Activated CD4-positive, alpha-beta memory T cell treated with anti-CD3 and anti-CD28 coated beads for 36 hours (primary cell): Measurements from ENCODE around the gene SIK3. TPM values are rescaled to one million over a fixed set of nuclear protein-coding genes. Genes with fewer than 3 reads are reported as not detected.

ENCODE experiments used
- CTCF ChIA-PET: fragments of 350-600 bp; sonication (Branson Sonifier 250); formaldehyde crosslinking; loops from one replicate; lab custom pipeline; 2021; ENCODE audit warnings: antibody characterized with exemption, inconsistent platforms; lab: Charles Lee
- POLR2A ChIA-PET: fragments of 350-600 bp; sonication (Branson Sonifier 250); formaldehyde crosslinking; loops from one replicate; lab custom pipeline; 2021; ENCODE audit warnings: antibody characterized with exemption; lab: Charles Lee
- DNase-seq: peaks from one replicate; pipeline ENCODE4 v3.0.0-alpha.2; 2020
- H3K27ac Mint-ChIP-seq: one replicate; pipeline ENCODE4 v1.8.0; 2021; ENCODE audit warnings: mixed read lengths
- H3K27me3 Mint-ChIP-seq: one replicate; pipeline ENCODE4 v1.8.0; 2021; ENCODE audit warnings: mixed read lengths
- H3K36me3 Mint-ChIP-seq: one replicate; pipeline ENCODE4 v1.8.0; 2021; ENCODE audit warnings: mixed read lengths
- H3K4me1 Mint-ChIP-seq: one replicate; pipeline ENCODE4 v1.8.0; 2021; ENCODE audit warnings: low read depth, mixed read lengths
- H3K4me3 Mint-ChIP-seq: one replicate; pipeline ENCODE4 v1.8.0; 2021; ENCODE audit warnings: mild to moderate bottlenecking, mixed read lengths
- H3K9me3 Mint-ChIP-seq: one replicate; pipeline ENCODE4 v1.8.0; 2021; ENCODE audit warnings: mixed read lengths
- intact Hi-C: fragments of 100-400 bp; cut with micrococcal nuclease; formaldehyde crosslinking; loops from one replicate; pipeline ENCODE4 v1.15.1; 2023
- total RNA-seq, 2 experiments: library from RNA; stranded (reverse); gene quantifications; one replicate each; pipeline ENCODE4 v1.2.3, GENCODE V29; 2021

SIK3 gene
- total RNA-seq, 2 experiments from 2014 or later: 26.1 to 26.2 TPM

DNA sequence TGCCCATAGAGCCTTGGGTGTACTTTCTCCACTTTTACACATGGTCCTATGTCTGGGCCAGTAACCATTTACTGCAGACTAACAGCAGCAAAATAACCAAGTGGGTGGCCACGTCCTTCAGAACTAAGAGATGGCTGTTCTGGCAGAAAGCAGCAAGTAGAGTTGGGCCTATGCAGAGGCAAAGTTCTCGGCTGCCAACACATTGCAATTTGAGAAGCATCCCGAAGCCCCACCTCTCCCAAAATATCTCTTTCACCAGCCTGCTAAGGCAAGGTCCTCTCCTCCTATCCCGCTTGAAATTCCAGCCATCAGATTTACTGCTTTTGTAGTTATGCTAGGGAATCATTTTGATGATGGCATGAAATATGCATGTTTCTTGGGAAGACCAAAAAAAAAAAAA is 142.3 kb downstream of the SIK3 start:
- DNase-seq: no peak
- Mint-ChIP-seq H3K27ac (peak overlapping the region; percentile 21), H3K36me3 (peaks cover 15% of the 10 kb centered on the region), H3K9me3 (no peaks in the 10 kb centered on the region), H3K4me1 (peaks cover 57% of the 10 kb centered on the region), H3K27me3 (no peaks in the 10 kb centered on the region), H3K4me3 (no peak overlapping the region)
- CTCF ChIA-PET: interaction anchor here (0.9 to 1.0 kb wide), 2 partner anchors 10 to 165 kb away, joined by 3 read pairs; partner anchors contain the start of gene APOA5
- POLR2A ChIA-PET: interaction anchor here (0.6 to 1.6 kb wide), 2 partner anchors 16 to 114 kb away, joined by 3 to 4 read pairs; no protein-coding TSS in a partner anchor
- intact Hi-C loops: no loop called here

DNA sequence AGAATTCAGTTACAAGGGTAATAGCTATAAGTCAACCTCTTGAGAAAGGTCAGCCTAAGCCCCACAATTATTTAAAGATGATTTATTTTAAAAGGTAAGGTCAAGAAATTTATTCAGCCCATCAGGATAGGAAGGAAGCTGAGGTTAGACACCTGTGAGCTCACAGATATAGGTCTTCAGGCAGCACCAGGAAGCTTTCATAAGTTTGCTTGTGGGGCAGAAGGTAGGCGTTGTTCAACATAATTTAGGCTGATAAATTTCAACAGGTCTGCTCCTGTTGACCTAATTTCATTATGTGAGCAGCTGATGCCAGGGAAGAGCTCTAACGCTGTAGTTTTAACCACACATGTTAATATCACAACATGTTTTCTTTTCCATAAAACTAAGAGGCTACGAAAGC is 142.7 kb downstream of the SIK3 start:
- CTCF ChIA-PET: interaction anchor here (0.9 to 1.0 kb wide), 2 partner anchors 9 to 165 kb away, joined by 3 read pairs; partner anchors contain the start of gene APOA5
- no peaks in the 10 kb centered on the region for H3K9me3 Mint-ChIP-seq
- peaks cover 19% of the 10 kb centered on the region for H3K36me3 Mint-ChIP-seq
- intact Hi-C loops: no loop called here
- DNase-seq: no peak
- peak overlapping the region; percentile 21 for H3K27ac Mint-ChIP-seq
- H3K27me3 Mint-ChIP-seq: no peaks in the 10 kb centered on the region
- POLR2A ChIA-PET: interaction anchor here (0.6 to 1.6 kb wide), 2 partner anchors 16 to 114 kb away, joined by 3 to 4 read pairs; no protein-coding TSS in a partner anchor
- no peak overlapping the region for H3K4me3 Mint-ChIP-seq
- H3K4me1 Mint-ChIP-seq: peaks cover 54% of the 10 kb centered on the region

DNA sequence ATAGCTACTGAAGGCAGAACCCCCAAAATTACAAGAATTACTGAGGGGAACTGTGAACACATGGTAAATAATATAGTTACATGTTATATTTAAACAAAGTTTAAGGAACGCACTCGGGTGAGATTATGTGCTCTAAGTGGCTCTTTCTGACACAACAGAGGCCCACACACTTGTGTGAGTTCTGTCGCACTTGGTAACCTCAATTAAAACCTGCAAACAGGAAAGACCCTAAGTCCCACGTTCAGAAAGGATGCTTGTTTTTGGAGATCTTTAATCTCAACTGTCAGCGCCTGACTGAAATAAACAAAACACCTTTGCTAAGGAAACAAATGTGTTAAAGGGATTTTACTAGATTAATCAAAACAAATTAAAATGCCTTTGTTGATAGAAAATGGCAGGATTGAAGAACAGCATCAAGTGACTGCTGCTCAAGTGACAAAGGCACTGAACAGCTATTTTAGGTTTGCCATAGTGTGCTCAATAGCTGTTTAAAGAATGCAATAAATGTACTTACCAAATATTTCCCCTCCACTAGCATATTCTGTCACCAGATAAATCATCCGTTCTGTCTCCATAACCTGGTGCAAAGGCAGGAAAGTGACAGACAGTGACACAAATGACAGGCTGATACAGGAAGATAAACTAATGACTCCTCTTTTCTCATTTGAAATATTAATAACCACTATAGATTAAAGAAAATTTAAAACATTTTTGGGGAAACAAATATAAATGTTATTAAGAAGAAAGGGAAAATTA is 144.5 kb downstream of the SIK3 start:
- peaks cover 32% of the 10 kb centered on the region for H3K36me3 Mint-ChIP-seq
- H3K4me1 Mint-ChIP-seq: peaks cover 58% of the 10 kb centered on the region
- H3K27me3 Mint-ChIP-seq: no peaks in the 10 kb centered on the region
- H3K4me3 Mint-ChIP-seq: no peak overlapping the region
- intact Hi-C loops: no loop called here
- DNase-seq: no peak
- CTCF ChIA-PET: interaction anchor here (0.6 kb wide), 1 partner anchor 86 kb away, joined by 4 read pairs; no protein-coding TSS in a partner anchor
- POLR2A ChIA-PET: no interaction called here
- H3K27ac Mint-ChIP-seq: no peak overlapping the region
- H3K9me3 Mint-ChIP-seq: no peaks in the 10 kb centered on the region

GRCh38 chr11:116951762-116952161 is 146.5 kb downstream of the SIK3 start:
- peaks cover 35% of the 10 kb centered on the region for H3K36me3 Mint-ChIP-seq
- no peaks in the 10 kb centered on the region for H3K9me3 Mint-ChIP-seq

GRCh38 chr11:116950210-116950609 is 148.0 kb downstream of the SIK3 start:
- POLR2A ChIA-PET: no interaction called here
- Mint-ChIP-seq H3K27ac (no peak overlapping the region), H3K4me3 (no peak overlapping the region), H3K27me3 (no peaks in the 10 kb centered on the region), H3K36me3 (peaks cover 29% of the 10 kb centered on the region), H3K4me1 (peaks cover 51% of the 10 kb centered on the region), H3K9me3 (no peaks in the 10 kb centered on the region)
- DNase-seq: no peak
- CTCF ChIA-PET: interaction anchor here (0.5 kb wide), 1 partner anchor 196 kb away, joined by 3 read pairs; no protein-coding TSS in a partner anchor
- intact Hi-C loops: no loop called here

More at GRCh38 chr11:116951762-116952161, 146.5 kb downstream of the SIK3 start:
- H3K27ac Mint-ChIP-seq: no peak overlapping the region
- POLR2A ChIA-PET: no interaction called here
- no peak for DNase-seq
- intact Hi-C loops: no loop called here
- no peak overlapping the region for H3K4me3 Mint-ChIP-seq
- CTCF ChIA-PET: no interaction called here
- H3K4me1 Mint-ChIP-seq: peaks cover 51% of the 10 kb centered on the region
- no peaks in the 10 kb centered on the region for H3K27me3 Mint-ChIP-seq

DNA sequence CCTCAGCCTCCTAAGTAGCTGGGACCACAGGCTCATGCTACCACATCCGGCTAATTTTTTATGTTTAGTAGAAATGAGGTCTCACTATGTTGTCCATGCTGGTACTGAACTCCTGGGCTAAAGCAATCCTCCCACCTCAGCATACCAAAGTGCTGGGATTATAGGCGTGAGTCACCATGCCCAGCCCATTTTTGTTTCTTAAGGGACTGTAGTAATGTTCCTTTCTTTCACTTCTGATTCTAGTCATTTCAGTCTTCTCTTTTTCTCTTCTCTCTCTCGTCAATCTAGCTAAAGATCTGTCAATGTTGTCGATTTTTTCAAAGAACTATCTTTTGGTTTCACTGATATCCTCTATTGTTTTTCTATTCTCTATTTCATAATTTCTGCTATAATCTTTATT is 149.8 kb downstream of the SIK3 start:
- Mint-ChIP-seq H3K4me3 (no peak overlapping the region), H3K27me3 (no peaks in the 10 kb centered on the region), H3K4me1 (peaks cover 41% of the 10 kb centered on the region), H3K27ac (no peak overlapping the region), H3K9me3 (no peaks in the 10 kb centered on the region), H3K36me3 (peaks cover 31% of the 10 kb centered on the region)
- POLR2A ChIA-PET: interaction anchor here (0.6 to 1.4 kb wide), 6 partner anchors 10 to 63 kb away, joined by 3 to 4 read pairs (median 3); no protein-coding TSS in a partner anchor
- intact Hi-C loops: loop anchor here (1.0 to 5.0 kb wide), 5 partner anchors 17 to 171 kb away; no protein-coding TSS in a partner anchor
- peak; percentile 68 for DNase-seq
- CTCF ChIA-PET: interaction anchor here (1.5 to 1.6 kb wide), 2 partner anchors 68 to 73 kb away, joined by 3 read pairs; no protein-coding TSS in a partner anchor

DNA sequence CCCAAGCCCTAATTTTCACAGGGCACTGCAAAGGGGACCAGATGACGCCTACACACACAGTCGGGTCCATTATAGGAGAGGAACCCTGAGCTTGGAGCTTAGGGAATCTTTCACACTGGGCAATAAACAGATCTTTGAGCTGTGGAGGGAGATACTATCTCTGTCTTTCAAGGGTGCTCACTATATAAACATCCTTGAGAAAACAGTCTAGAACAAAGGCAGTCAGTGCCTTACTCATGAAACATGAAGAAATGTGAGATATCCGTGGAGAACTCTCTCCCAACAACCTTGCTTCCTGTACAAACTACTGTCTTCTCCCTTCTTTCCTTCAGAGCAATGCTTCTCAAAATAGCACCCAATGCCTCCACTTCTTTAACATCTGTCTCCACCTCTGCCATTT is 151.8 kb downstream of the SIK3 start:
- Mint-ChIP-seq H3K9me3 (no peaks in the 10 kb centered on the region), H3K4me1 (peaks cover 33% of the 10 kb centered on the region), H3K27me3 (no peaks in the 10 kb centered on the region), H3K27ac (no peak overlapping the region), H3K36me3 (peaks cover 32% of the 10 kb centered on the region), H3K4me3 (no peak overlapping the region)
- ChIA-PET CTCF (interaction anchor here (1.2 kb wide), 1 partner anchor 9 kb away, joined by 3 read pairs; no protein-coding TSS in a partner anchor), POLR2A (no interaction called here)
- no peak for DNase-seq
- intact Hi-C loops: loop anchor here (5.0 kb wide), 2 partner anchors 94 to 169 kb away; no protein-coding TSS in a partner anchor

GRCh38 chr11:116939499-116939898 is 158.7 kb downstream of the SIK3 start:
- Mint-ChIP-seq H3K9me3 (no peaks in the 10 kb centered on the region), H3K4me3 (no peak overlapping the region), H3K27ac (no peak overlapping the region), H3K27me3 (no peaks in the 10 kb centered on the region), H3K36me3 (peaks cover 16% of the 10 kb centered on the region), H3K4me1 (peaks cover 5% of the 10 kb centered on the region)
- POLR2A ChIA-PET: no interaction called here
- no peak for DNase-seq
- intact Hi-C loops: no loop called here
- CTCF ChIA-PET: no interaction called here

GRCh38 chr11:116938471-116939070 is 159.7 kb downstream of the SIK3 start:
- peaks cover 12% of the 10 kb centered on the region for H3K4me1 Mint-ChIP-seq
- H3K27me3 Mint-ChIP-seq: no peaks in the 10 kb centered on the region
- CTCF ChIA-PET: interaction anchor here (1.3 kb wide), 1 partner anchor 13 kb away, joined by 3 read pairs; no protein-coding TSS in a partner anchor
- peaks cover 21% of the 10 kb centered on the region for H3K36me3 Mint-ChIP-seq
- H3K9me3 Mint-ChIP-seq: peaks cover 8% of the 10 kb centered on the region
- intact Hi-C loops: no loop called here
- H3K4me3 Mint-ChIP-seq: no peak overlapping the region
- POLR2A ChIA-PET: interaction anchor here (0.7 kb wide), 1 partner anchor 51 kb away, joined by 3 read pairs; no protein-coding TSS in a partner anchor
- no peak overlapping the region for H3K27ac Mint-ChIP-seq
- DNase-seq: no peak

DNA sequence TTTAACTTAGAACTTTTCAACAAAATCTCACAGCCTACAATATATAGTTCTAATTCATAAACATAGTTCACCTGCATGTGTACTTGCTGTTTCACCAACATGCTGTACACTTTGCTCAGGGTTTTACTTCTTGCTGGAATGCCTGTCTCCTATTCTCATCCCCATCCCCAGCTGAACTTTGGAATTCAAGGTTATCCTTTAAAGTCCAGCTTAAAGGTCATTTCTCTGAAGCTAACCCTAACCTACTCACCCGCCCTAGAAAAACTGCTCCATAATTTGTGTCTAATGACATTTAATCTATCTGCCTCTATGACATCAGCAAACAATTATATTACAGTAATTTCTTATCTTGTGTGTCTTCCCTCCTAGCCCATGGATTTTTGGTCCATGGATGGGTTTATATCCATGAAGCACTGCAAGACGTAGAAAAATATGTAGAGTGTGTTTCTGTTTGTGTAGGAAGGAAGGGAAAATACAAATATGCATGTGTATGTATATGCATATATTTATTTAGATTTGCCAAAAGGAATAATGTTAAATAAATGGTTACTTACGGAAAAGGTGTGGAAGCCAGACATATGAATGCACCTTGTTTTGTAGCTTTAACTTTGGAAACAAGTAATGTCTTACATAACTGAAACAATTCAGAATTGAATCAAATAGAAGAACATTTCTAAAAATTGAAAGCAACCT is 161.3 kb downstream of the SIK3 start:
- DNase-seq: no peak
- H3K36me3 Mint-ChIP-seq: peaks cover 22% of the 10 kb centered on the region
- H3K4me3 Mint-ChIP-seq: no peak overlapping the region
- CTCF ChIA-PET: no interaction called here
- intact Hi-C loops: no loop called here
- POLR2A ChIA-PET: no interaction called here
- H3K27ac Mint-ChIP-seq: no peak overlapping the region
- peaks cover 22% of the 10 kb centered on the region for H3K4me1 Mint-ChIP-seq
- H3K9me3 Mint-ChIP-seq: peaks cover 9% of the 10 kb centered on the region
- H3K27me3 Mint-ChIP-seq: no peaks in the 10 kb centered on the region

DNA sequence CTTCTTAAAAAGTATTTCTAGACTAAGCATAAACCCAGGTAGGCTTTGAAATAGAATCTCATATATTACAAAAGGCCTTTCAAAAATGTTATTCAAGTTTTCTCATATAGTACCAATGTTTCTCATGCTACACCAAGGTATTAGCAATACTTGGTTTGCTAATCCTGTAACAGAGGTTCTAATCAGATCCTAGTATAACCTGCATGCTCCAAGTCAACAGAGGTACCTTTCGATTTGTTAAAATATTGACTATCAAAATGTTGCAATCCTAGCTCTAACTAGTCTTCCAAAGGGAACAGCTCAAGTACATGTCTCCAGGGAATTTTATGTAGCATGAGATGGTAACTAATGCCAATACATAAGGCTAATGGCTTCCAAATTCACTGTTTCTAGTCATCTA is 162.7 kb downstream of the SIK3 start:
- H3K27me3 Mint-ChIP-seq: no peaks in the 10 kb centered on the region
- intact Hi-C loops: no loop called here
- ChIA-PET POLR2A (no interaction called here), CTCF (interaction anchor here (1.1 kb wide), 1 partner anchor 171 kb away, joined by 3 read pairs; no protein-coding TSS in a partner anchor)
- peaks cover 22% of the 10 kb centered on the region for H3K36me3 Mint-ChIP-seq
- peaks cover 9% of the 10 kb centered on the region for H3K9me3 Mint-ChIP-seq
- no peak for DNase-seq
- H3K4me3 Mint-ChIP-seq: no peak overlapping the region
- H3K27ac Mint-ChIP-seq: no peak overlapping the region
- peaks cover 35% of the 10 kb centered on the region for H3K4me1 Mint-ChIP-seq
